Activated T-cell treated with anti-CD3 and anti-CD28 coated beads for 4 hours (primary cell): ENCODE measurements around the gene TNRC18.

Experiments used
- DNase-seq: peaks from one replicate; pipeline ENCODE4 v3.0.0-alpha.2; 2020

TNRC18 gene

GRCh38 chr7:5403442-5403841 is 20.2 kb downstream of the TNRC18 start:
- no peak for DNase-seq

GRCh38 chr7:5397736-5398135 is 25.9 kb downstream of the TNRC18 start:
- no peak for DNase-seq

- DNase-seq, result peak; percentile 66
Measured at GRCh38 chr7:5396999-5397663, 26.5 kb downstream of the TNRC18 start.

GRCh38 chr7:5396542-5396941 is 27.1 kb downstream of the TNRC18 start:
- DNase-seq, result peak; percentile 38

GRCh38 chr7:5395246-5395645 is 28.4 kb downstream of the TNRC18 start:
- DNase-seq, result no peak

- no peak for DNase-seq
Measured at GRCh38 chr7:5394264-5395105, 29.1 kb downstream of the TNRC18 start.

- no peak for DNase-seq
Measured at GRCh38 chr7:5393748-5394147, 29.9 kb downstream of the TNRC18 start.

- no peak for DNase-seq
Measured at GRCh38 chr7:5393328-5393727, 30.3 kb downstream of the TNRC18 start.

GRCh38 chr7:5390918-5391317 is 32.7 kb downstream of the TNRC18 start:
- DNase-seq, result no peak

GRCh38 chr7:5388905-5389433 is 34.7 kb downstream of the TNRC18 start:
- no peak for DNase-seq

GRCh38 chr7:5388273-5388901 is 35.2 kb downstream of the TNRC18 start:
- no peak for DNase-seq

- DNase-seq, result no peak
Measured at GRCh38 chr7:5387711-5388245, 35.9 kb downstream of the TNRC18 start.

GRCh38 chr7:5384618-5385017 is 39.0 kb downstream of the TNRC18 start:
- DNase-seq, result no peak

GRCh38 chr7:5383314-5384098 is 40.1 kb downstream of the TNRC18 start:
- DNase-seq, result no peak

- DNase-seq, result no peak
Measured at GRCh38 chr7:5382281-5382892, 41.2 kb downstream of the TNRC18 start.

- no peak for DNase-seq
Measured at GRCh38 chr7:5381071-5381772, 42.4 kb downstream of the TNRC18 start.

- no peak for DNase-seq
Measured at GRCh38 chr7:5380350-5381070, 43.1 kb downstream of the TNRC18 start.

GRCh38 chr7:5379546-5379945 is 44.1 kb downstream of the TNRC18 start:
- no peak for DNase-seq

GRCh38 chr7:5377816-5378215 is 45.8 kb downstream of the TNRC18 start:
- no peak for DNase-seq

GRCh38 chr7:5377279-5377678 is 46.4 kb downstream of the TNRC18 start:
- DNase-seq, result no peak

- DNase-seq, result no peak
Measured at GRCh38 chr7:5375925-5376324, 47.7 kb downstream of the TNRC18 start.
